HG03060 (cell line): ENCODE measurements around the gene GGT6.

ENCODE experiments used
- ATAC-seq: cut with Tn5 transposase; IDR thresholded peaks from one replicate; pipeline ENCODE4 v1.9.1; 2021; ENCODE audit warnings: low read depth, moderate number of reproducible peaks; ENCODE audit not compliant: unreplicated experiment

GGT6 gene

GRCh38 chr17:4511199-4511932 is 49.0 kb downstream of the GGT6 start:
- ATAC-seq, result no peak

- no peak for ATAC-seq
These were observed 49.8 kb downstream of the GGT6 start for GRCh38 chr17:4510618-4510941.

- no peak for ATAC-seq
These were observed 50.3 kb downstream of the GGT6 start for GRCh38 chr17:4509923-4510617.

- ATAC-seq, result no peak
These were observed 51.0 kb downstream of the GGT6 start for GRCh38 chr17:4509401-4509800.

- ATAC-seq, result no peak
These were observed 52.2 kb downstream of the GGT6 start for GRCh38 chr17:4508207-4508606.

- ATAC-seq, result no peak
These were observed 52.8 kb downstream of the GGT6 start for GRCh38 chr17:4507361-4508111.
